ENCODE measurements around the gene NMRAL1. TPM values are rescaled to one million over a fixed set of nuclear protein-coding genes. Genes with fewer than 3 reads are reported as not detected.

Gene NMRAL1
- polyA plus RNA-seq, 3 donors: 39.2 to 57.0 (median 49.4) TPM

DNA sequence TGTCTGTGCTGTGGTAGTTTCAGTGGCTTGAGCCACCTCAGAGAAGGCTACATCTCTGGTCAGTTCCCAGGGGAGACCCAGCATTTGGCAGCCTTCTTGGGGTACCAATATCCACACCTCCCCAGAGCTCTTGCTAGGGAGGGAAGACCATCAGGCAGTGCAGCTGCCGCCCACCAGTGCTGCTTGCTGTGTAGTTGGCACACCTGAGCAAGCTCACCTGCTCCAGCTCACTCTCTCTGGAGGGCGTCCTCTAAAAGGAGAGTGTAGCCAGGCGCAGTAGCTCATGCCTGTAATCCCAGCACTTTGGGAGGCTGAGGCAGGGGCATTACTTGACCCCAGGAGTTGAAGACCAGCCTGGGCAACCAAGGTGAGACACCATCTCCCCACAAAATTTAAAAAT lies 34.4 kb upstream of the NMRAL1 start:
- no peak overlapping the region for H3K27ac ChIP-seq (ENCODE audit: low read depth in 1 of 2, low read length in 2 of 2)
- TF ChIP-seq, protein P1, sequence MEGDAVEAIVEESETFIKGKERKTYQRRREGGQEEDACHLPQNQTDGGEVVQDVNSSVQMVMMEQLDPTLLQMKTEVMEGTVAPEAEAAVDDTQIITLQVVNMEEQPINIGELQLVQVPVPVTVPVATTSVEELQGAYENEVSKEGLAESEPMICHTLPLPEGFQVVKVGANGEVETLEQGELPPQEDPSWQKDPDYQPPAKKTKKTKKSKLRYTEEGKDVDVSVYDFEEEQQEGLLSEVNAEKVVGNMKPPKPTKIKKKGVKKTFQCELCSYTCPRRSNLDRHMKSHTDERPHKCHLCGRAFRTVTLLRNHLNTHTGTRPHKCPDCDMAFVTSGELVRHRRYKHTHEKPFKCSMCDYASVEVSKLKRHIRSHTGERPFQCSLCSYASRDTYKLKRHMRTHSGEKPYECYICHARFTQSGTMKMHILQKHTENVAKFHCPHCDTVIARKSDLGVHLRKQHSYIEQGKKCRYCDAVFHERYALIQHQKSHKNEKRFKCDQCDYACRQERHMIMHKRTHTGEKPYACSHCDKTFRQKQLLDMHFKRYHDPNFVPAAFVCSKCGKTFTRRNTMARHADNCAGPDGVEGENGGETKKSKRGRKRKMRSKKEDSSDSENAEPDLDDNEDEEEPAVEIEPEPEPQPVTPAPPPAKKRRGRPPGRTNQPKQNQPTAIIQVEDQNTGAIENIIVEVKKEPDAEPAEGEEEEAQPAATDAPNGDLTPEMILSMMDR (IDR thresholded peaks at IDR 0.05): no peak
- H3K4me1 Mint-ChIP-seq: peaks cover 55% of the 10 kb centered on the region

DNA sequence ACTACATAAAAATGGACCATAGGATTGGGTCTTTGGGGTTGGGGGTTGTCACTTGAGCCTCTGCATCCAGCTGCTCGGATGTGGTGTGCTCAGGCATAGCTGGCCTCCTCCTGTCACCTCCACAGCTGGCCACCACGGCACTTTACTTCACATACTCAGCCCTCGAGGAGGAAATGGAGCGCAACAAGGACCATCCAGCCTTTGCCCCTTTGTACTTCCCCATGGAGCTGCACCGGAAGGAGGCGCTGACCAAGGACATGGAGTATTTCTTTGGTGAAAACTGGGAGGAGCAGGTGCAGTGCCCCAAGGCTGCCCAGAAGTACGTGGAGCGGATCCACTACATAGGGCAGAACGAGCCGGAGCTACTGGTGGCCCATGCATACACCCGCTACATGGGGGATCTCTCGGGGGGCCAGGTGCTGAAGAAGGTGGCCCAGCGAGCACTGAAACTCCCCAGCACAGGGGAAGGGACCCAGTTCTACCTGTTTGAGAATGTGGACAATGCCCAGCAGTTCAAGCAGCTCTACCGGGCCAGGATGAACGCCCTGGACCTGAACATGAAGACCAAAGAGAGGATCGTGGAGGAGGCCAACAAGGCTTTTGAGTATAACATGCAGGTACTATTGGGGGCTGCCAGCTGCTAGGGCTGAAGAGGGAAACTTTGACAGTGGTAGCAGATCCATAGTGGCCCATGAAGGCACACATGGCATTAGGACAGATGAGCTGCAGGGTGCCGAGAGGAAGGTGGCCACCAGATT lies 33.3 kb upstream of the NMRAL1 start:
- Histone ChIP-seq H3K4me2 (replicated peaks; ENCODE audit: extremely low read depth, low read length, poor library complexity, severe bottlenecking) (no peak overlapping the region), H3K4me1 (ENCODE audit: control insufficient read depth in 1 of 2, insufficient read depth in 2 of 2, low read length in 2 of 2) (peaks cover 45 to 51% of the 10 kb centered on the region in 2 donors), H3K27me3 (ENCODE audit: control insufficient read depth in 2 of 2, insufficient read depth in 2 of 2, low read length in 2 of 2) (no peaks in the 10 kb centered on the region), H4K20me1 (ENCODE audit: insufficient read depth, low read length) (no peaks in the 10 kb centered on the region), H3K36me3 (replicated peaks in 1 of 2; ENCODE audit: control insufficient read depth in 1 of 2, insufficient read depth in 2 of 2, low read length in 2 of 2) (peaks cover 38 to 49% of the 10 kb centered on the region in 2 donors), H3K9me3 (replicated peaks in 1 of 2; ENCODE audit: control insufficient read depth in 1 of 2, insufficient read depth in 1 of 2, low read length in 2 of 2) (no peaks in the 10 kb centered on the region), H3K9ac (ENCODE audit: insufficient read depth, low read length, poor library complexity, severe bottlenecking) (no peak overlapping the region), H3K27ac (ENCODE audit: low read depth in 1 of 2, low read length in 2 of 2) (no peak overlapping the region), H2AFZ (ENCODE audit: insufficient read depth, low read depth, low read length, poor library complexity, severe bottlenecking) (no peak overlapping the region), H3K4me3 (replicated peaks in 1 of 3; ENCODE audit: low read depth in 2 of 3, low read length in 3 of 3) (no peak overlapping the region), H3K79me2 (ENCODE audit: insufficient read depth, low read length) (peaks cover 13% of the 10 kb centered on the region)
- TF ChIP-seq, protein P1 (IDR thresholded peaks at IDR 0.05): no peak
- intact Hi-C loops (cut with micrococcal nuclease): loop anchor here (2.0 to 5.0 kb wide), 2 partner anchors 41 to 80 kb away; no protein-coding TSS in a partner anchor
- H3K36me3 Mint-ChIP-seq: peaks cover 45 to 56% of the 10 kb centered on the region in 2 donors
- peaks cover 0 to 2% (median 0%) of the 10 kb centered on the region in 3 donors for H3K27me3 Mint-ChIP-seq (ENCODE audit: low read depth in 3 of 3)
- H3K4me3 Mint-ChIP-seq: no peak overlapping the region
- H3K27ac Mint-ChIP-seq: peak overlapping the region in 3 of 7 donors; percentile 8 to 41 (median 9)
- DNase-seq: no peak
- peaks cover 0 to 4% (median 0%) of the 10 kb centered on the region in 7 donors for H3K9me3 Mint-ChIP-seq
- 94% methylated on average over 17 of the region's 17 CpGs for WGBS (ENCODE audit: insufficient coverage)
- H3K4me1 Mint-ChIP-seq: peaks cover 53% of the 10 kb centered on the region

More for the DNA sequence above, 34.4 kb upstream of the NMRAL1 start:
- H3K9me3 ChIP-seq (replicated peaks in 1 of 2; ENCODE audit: control insufficient read depth in 1 of 2, insufficient read depth in 1 of 2, low read length in 2 of 2): no peaks in the 10 kb centered on the region
- H4K20me1 ChIP-seq (ENCODE audit: insufficient read depth, low read length): no peaks in the 10 kb centered on the region
- H3K4me3 ChIP-seq (replicated peaks in 1 of 3; ENCODE audit: low read depth in 2 of 3, low read length in 3 of 3): no peak overlapping the region
- no peak for DNase-seq
- intact Hi-C loops (cut with micrococcal nuclease): loop anchor here in 1 of 2 donors (5.0 kb wide), 1 partner anchor 78 kb away; no protein-coding TSS in a partner anchor
- no peaks in the 10 kb centered on the region for H3K27me3 ChIP-seq (ENCODE audit: control insufficient read depth in 2 of 2, insufficient read depth in 2 of 2, low read length in 2 of 2)
- peaks cover 22% of the 10 kb centered on the region for H3K79me2 ChIP-seq (ENCODE audit: insufficient read depth, low read length)
- peaks cover 41 to 51% of the 10 kb centered on the region in 2 donors for H3K36me3 ChIP-seq (replicated peaks in 1 of 2; ENCODE audit: control insufficient read depth in 1 of 2, insufficient read depth in 2 of 2, low read length in 2 of 2)
- Mint-ChIP-seq H3K27me3 (ENCODE audit: low read depth in 3 of 3) (peaks cover 0 to 2% (median 0%) of the 10 kb centered on the region in 3 donors), H3K4me3 (no peak overlapping the region), H3K36me3 (peaks cover 49 to 57% of the 10 kb centered on the region in 2 donors), H3K27ac (no peak overlapping the region), H3K9me3 (peaks cover 0 to 4% (median 0%) of the 10 kb centered on the region in 7 donors)
- no peak overlapping the region for H3K9ac ChIP-seq (ENCODE audit: insufficient read depth, low read length, poor library complexity, severe bottlenecking)
- H2AFZ ChIP-seq (ENCODE audit: insufficient read depth, low read depth, low read length, poor library complexity, severe bottlenecking): no peak overlapping the region
- peaks cover 55 to 61% of the 10 kb centered on the region in 2 donors for H3K4me1 ChIP-seq (ENCODE audit: control insufficient read depth in 1 of 2, insufficient read depth in 2 of 2, low read length in 2 of 2)
- no peak overlapping the region for H3K4me2 ChIP-seq (replicated peaks; ENCODE audit: extremely low read depth, low read length, poor library complexity, severe bottlenecking)
- 100% methylated on average over 1 of the region's 3 CpGs for WGBS (ENCODE audit: insufficient coverage)

Measured in CD14-positive monocyte (primary cell).